Measurements from ENCODE around the gene PTX4. TPM values are rescaled to one million over a fixed set of nuclear protein-coding genes. Genes with fewer than 3 reads are reported as not detected.

PTX4 gene
- 0.27 TPM for total RNA-seq

DNA sequence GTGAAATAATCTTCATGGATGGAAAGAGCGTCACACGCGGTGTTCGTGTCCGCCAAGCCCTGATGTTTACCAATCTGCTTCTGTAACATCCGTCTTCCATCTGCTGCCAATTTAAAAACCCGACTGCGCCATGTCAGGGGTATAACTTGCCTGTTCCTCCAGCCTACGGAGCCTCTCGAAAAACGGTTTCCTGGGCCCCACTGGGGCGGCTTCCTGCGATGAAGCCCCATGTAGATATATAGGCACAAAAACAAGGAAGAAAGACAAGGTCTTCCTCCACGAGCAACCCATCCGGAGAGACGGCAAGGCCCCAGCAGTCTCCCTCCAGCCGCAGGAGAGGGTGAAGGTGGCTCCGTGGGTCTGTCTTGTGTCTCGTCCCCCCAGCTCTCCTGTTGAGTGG is at the start of gene PTX4:
Gene PTX4 (minus strand): TSS at position 326 of the 400 bp plus-strand sequence. CDS start 35 bp downstream, at position 291.
- DNase-seq (ENCODE audit: low read depth in 2 of 3, low spot score in 2 of 3): no peak

DNA sequence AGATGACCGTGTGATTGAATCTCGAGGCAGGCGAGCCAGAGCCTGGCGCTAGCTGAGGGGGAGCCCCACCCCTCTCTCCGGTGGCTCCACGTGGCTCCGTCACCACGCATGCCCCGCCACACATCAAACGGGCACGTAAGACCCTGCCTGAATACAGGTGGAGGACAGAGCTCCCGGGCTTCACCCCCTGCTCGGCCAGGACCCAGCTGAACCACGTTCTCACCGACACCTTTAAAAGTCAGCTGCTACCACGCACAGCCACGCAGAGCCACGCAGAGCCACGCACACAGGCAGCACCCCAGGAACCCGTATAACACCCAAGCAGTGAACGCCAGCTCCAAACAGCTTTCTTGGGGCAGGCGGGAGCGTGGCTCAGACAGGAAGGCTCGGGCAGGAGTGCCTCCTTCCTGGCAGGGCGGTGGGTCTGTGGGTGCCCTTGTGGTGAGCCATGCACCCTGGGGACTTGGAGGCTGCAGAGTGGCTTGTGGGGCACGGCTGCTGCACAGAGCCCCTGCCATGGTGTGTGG is 49.1 kb upstream of the PTX4 start:
- no peak for DNase-seq (ENCODE audit: low read depth in 2 of 3, low spot score in 2 of 3)

DNA sequence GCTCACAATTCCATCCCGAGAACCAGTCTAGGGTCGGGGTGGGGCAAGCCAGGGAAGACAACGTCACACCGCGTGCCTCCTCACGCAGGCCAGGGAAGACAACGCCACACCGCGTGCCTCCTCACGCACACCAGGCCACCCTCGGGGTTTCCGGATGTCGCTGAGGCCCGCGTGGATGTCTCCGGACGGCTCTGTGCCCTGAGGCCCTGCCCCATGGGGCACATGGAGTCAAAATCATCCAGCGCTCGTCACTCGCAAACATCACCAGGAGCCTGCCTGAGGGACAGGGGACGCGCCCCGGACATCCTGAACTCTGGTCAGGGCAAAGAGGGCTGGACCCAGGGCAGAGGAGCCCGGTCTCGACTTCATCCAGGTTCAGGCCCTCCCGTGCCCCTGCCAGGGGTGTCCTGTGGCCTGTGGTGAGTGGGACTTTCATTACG is 48.4 kb upstream of the PTX4 start:
- no peak for DNase-seq (ENCODE audit: low read depth in 2 of 3, low spot score in 2 of 3)

GRCh38 chr16:1536601-1537000 is 47.9 kb upstream of the PTX4 start:
- DNase-seq (ENCODE audit: low read depth in 2 of 3, low spot score in 2 of 3): no peak

DNA sequence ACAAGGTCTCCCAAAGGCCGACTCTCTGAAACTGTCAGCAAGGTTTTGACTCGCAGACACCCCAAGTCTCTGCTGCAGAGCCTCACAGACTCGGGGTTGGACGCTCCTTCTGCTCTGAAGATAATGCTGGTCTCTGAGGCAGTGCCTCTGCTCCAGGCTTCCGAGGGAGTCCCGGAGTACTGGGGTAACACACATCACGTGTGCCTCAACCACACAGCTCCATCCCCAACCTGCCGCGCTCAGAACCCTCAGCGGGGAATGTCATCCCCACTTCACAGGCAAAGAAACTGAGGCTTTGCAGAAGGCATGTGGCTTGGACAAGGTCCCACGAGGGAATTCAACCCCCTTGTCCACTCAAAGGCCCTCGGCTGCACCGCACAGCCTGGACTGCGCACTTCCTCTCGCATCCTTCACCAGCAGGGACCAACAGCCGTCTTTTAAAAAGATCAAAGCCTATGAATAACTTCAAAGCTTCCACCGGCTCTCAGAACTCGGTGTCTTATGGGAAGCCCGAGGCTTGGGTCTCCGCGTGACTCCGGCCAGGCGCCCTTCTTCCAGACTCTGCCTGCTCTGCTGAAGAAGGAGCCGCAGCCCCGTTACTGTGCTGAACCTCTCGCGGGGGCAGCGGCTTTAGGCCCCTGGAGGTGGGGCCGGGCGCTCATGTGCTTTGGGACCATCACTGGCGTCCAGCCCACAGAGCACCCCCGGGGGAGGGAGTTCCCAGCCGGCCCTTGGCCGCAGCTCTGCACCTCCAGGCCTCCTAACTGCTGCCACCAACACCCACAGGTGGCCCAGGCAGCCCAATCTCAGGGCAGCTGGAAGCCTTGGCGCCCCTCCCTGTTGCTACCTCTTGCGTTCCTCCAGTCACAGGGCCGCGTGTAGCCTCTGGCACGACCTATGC is 46.9 kb upstream of the PTX4 start:
- no peak for DNase-seq (ENCODE audit: low read depth in 2 of 3, low spot score in 2 of 3)

GRCh38 chr16:1534021-1535020 is 45.6 kb upstream of the PTX4 start:
- no peak for DNase-seq (ENCODE audit: low read depth in 2 of 3, low spot score in 2 of 3)

DNA sequence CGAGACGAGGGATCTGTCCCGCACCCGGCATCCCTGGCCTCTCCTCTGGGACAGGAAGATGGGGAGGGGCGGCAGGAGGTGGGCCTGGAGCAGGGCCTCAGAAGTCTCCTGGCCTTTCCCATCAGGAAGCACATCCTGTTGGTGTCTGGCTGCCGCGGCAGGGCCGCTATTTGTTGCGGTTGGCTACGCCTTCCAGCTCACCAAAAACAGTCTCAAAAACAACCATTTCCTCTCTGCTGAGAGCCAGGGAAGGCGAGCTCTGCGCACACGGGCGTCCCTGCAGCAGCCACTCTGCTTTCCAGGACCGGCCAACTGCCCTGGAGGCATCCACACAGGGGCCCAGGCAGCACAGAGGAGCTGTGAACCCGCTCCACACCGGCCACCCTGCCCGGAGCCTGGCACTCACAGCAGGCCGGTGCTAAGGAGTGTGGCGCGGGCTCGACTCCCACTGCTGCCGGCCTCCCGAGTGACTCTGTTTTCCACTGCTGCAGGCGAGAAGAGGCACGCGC is 44.8 kb upstream of the PTX4 start, which contains the start of gene TMEM204:
Gene TMEM204 (plus strand): TSS at position 224 of the 509 bp plus-strand sequence. CDS start 610 bp downstream, outside the sequence.
- no peak for DNase-seq (ENCODE audit: low read depth in 2 of 3, low spot score in 2 of 3)

DNA sequence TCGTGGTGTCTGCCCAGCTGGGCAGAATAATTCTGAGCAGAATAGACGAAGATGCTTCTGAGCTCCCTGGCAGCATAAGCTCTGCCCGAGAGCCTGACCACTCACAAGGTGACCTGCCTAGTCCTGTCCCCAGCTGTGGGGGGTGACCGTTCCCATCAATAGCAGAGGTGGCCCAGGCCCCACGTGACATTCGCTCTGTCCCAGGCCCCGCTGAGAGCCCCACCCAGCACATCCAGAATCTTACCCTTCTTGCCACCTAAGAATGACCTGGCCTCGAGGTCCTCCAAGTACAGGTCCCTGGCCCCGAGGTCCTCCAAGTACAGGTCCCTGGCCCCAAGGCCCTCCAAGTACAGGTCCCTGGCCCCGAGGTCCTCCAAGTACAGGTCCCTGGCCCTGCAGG is 44.0 kb upstream of the PTX4 start:
- no peak for DNase-seq (ENCODE audit: low read depth in 2 of 3, low spot score in 2 of 3)

DNA sequence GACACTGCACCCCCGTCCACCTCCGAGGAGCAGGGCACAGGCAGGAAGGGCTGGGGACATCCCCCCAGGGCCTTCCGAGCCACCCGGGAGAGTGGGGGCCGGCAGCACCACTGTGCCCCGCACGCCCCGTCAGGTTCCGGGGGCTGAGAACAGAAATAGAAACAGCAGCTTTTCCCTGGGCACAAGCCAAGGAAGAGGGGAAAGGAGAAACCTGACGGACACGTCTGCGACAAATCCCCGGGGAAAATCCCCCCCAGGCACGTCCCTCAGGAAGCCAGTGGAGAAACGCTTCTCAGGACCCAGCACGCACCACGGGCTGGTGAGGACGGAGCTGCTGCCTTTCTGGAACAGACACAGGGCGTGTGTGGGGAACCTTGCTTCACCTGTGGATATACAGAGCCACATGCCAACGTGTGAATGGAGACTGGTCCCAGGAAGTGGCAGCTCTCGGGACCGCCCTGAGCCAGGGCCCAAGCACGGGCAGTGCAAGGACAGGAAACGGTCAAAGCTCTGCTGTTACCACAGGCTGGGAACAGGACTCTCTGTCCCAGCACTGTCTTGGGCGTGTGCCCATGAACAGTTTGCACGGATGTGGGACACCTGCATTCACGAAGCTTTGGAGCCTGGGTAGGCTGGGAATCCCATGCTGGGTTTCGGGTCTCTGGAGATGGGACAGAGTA is 43.5 kb upstream of the PTX4 start:
- no peak for DNase-seq (ENCODE audit: low read depth in 2 of 3, low spot score in 2 of 3)

GRCh38 chr16:1531638-1531910 is 42.8 kb upstream of the PTX4 start:
- DNase-seq (ENCODE audit: low read depth in 2 of 3, low spot score in 2 of 3): no peak

GRCh38 chr16:1530883-1531637 is 42.3 kb upstream of the PTX4 start:
- DNase-seq (ENCODE audit: low read depth in 2 of 3, low spot score in 2 of 3): no peak

DNA sequence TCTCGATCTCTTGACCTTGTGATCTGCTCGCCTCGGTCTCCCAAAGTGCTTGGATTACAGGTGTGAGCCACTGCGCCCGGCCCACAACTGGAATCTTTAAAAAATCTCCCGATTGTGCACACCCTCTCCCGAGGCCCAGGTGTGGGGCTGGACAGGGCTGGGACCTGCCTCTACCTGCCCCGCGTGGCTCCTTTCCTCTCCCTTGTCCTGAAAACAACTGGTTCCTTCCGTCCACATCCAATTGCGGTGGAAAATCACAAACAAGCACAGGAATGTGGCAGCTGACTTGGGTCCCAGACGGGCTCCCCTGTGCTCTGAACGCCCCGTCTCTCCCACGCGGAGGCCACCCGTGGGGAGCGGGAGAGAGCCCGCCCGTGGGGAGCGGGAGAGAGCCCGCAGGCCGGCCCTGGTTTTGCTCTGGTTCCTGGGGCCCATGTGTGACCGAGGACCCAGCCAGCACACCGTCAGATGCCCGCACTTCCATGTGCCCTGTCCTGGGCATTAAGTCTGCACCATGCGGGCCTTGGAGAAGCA is 41.7 kb upstream of the PTX4 start:
- no peak for DNase-seq (ENCODE audit: low read depth in 2 of 3, low spot score in 2 of 3)

GRCh38 chr16:1528921-1529537 is 40.3 kb upstream of the PTX4 start:
- no peak for DNase-seq (ENCODE audit: low read depth in 2 of 3, low spot score in 2 of 3)

- DNase-seq (ENCODE audit: low read depth in 2 of 3, low spot score in 2 of 3): no peak
Measured at GRCh38 chr16:1527836-1528811, 39.4 kb upstream of the PTX4 start.

DNA sequence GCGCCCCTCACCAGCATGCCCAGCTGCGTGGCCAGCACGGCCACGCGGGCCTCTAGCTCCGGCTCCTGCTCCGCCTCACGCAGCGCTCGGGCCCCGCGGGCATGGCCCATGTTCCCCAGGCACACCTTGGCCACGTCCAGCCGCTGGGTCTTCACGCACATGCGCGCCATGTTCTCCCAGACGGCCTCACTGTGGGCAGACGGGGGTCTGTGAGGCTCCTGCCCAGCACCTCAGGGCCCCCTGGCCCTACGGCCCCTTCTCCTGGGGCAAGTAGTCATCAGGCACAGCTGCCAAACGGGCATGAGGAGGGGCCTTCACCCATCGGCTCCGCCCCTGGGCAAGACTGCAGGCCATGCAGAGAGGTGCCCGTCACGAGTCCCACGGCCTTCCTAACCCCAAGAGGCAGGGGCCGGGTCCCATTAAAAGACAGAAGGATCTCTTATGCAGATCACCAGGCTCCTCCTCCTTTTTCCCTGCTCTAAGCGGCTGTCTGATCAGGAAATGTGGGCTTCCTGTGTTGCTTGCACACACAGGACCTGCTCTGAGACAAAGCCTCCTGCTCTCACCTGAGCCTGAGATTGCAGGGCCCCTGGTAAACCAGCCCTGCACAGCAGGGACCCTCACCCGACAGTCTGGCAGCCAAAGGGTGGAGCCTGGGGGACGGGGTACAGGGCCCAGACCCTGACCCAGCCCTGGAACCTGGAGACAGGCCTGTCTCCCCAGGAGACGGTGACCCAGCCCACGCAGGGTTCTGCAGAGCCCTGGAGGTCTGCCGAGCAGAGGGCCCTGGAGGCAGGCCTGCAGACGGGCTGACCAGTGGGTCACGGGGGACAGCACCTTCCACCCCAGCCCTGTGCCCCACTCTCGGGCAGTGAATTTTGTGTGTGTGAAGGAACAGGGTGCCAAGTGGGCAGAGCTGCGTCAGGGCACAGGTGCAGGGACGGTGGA is 38.1 kb upstream of the PTX4 start:
- no peak for DNase-seq (ENCODE audit: low read depth in 2 of 3, low spot score in 2 of 3)

DNA sequence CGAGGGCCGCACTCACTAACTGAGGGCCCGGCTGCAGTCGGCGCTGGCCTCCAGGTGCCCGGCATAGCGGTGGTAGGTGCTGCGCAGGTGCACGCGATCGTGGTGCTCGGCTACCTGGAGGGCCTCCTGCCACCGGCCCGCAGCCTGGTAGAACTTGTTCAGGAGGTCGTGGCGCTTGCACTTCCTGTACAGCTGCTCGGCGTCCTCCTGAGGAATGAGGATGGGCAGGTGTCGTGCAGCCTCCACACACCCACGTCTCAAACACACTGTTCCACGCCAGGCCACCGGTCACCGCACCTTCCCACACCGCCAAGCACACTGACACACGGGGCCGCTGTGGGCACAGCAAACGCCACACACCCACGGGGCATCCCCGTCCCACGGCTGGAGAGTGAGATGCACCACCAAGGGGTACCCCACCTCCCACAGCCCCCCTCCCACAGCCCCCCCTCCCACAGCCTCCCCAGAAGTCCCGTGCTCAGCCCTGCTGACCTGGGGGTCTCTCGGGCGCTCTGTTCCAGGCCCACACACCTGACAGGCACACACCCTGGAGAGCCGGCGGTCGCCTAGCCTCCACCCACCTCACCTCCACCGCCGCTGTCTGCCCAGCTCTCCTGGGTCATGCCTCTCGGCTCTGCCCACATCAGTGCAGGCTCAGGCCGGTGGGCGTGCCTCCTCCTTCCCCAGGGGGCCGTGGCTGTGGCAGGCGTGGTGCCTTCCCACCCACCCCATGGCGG is 37.3 kb upstream of the PTX4 start:
- DNase-seq (ENCODE audit: low read depth in 2 of 3, low spot score in 2 of 3): no peak
